ENCODE data around the gene PDZD7.

PDZD7 gene

DNA sequence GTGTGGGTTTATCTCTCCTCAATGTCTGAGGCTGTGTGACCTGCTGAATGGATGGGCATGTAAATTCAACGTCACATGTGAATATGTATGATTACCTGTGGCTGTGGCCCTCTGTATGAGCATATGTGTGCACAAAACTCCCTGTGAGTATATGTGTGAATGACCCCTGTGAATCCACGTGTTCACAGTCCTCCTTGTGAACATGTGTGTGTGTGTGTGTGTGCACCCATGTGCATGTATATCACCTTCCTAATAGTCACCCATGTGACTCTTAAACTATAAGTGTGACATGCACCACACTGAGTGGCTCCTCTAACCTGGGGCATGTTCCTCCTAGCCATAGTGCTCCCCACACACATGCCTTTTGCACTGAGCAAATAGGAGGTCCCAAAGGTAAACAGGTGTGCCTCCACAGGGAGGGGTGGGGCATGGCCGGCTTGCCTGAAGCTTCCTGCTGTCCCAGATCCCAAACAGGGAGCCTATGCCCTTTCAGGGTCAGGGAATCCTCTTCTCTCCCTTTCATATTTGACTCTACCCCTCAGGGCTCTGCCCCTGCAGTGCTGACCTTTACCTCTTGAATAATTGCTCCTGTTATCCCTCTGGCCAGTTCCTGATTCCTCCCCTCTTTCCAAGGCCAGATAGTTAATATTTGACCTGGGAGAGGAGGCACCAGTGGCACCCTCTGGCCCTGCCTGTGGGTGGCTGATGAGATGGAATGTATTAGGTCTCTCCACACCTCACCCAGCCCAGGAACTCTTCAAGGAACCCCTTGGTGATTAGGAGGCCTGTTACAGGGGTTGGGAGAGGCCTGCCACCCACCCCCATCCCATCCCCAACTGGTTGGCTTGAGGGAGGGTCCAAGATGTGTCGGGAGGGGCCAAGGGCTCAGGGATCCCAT, 59.8 kb downstream of the PDZD7 start:
- Histone ChIP-seq H3K4me3 (ENCODE audit: low read depth, low read length) (no peak overlapping the region), H3K36me3 (ENCODE audit: control insufficient read depth in 2 of 2, insufficient read depth in 1 of 2, low read length in 2 of 2) (peaks cover 0 to 4% of the 10 kb centered on the region in 2 experiments; a peak in 1 of 3 replicates), H3K9me3 (ENCODE audit: control insufficient read depth, insufficient read depth, low read depth, low read length) (no peaks in the 10 kb centered on the region), H3K27ac (ENCODE audit: extremely low read depth, low read depth, low read length) (no peak overlapping the region), H3K4me1 (ENCODE audit: control insufficient read depth, insufficient read depth, low read length) (no peaks in the 10 kb centered on the region)
- TF ChIP-seq ZNF510 (tag by site-specific recombination; IDR thresholded peaks at IDR 0.05; ENCODE audit: insufficient replicate concordance) (no peak), KLF1 (tag by site-specific recombination; IDR thresholded peaks at IDR 0.05) (peak; percentile 33; the same call in 1 of the 2 replicates), SCRT2 (tag by site-specific recombination; IDR thresholded peaks at IDR 0.05) (peak; percentile 31; the same call in 1 of the 2 replicates), ZNF664 (tag by site-specific recombination; IDR thresholded peaks at IDR 0.05) (no peak), HOXA7 (CRISPR knock-in tag; IDR thresholded peaks at IDR 0.05; ENCODE audit: borderline replicate concordance) (no peak)
- ChIA-PET POLR2A (interaction anchor here (0.6 to 0.7 kb wide), 2 partner anchors 16 to 1318 kb away, joined by 3 read pairs; partner anchors contain the start of genes MRPL43 and TWNK), CTCF (interaction anchor here (0.5 kb wide), 1 partner anchor 43 kb away, joined by 3 read pairs; no protein-coding TSS in a partner anchor)

DNA sequence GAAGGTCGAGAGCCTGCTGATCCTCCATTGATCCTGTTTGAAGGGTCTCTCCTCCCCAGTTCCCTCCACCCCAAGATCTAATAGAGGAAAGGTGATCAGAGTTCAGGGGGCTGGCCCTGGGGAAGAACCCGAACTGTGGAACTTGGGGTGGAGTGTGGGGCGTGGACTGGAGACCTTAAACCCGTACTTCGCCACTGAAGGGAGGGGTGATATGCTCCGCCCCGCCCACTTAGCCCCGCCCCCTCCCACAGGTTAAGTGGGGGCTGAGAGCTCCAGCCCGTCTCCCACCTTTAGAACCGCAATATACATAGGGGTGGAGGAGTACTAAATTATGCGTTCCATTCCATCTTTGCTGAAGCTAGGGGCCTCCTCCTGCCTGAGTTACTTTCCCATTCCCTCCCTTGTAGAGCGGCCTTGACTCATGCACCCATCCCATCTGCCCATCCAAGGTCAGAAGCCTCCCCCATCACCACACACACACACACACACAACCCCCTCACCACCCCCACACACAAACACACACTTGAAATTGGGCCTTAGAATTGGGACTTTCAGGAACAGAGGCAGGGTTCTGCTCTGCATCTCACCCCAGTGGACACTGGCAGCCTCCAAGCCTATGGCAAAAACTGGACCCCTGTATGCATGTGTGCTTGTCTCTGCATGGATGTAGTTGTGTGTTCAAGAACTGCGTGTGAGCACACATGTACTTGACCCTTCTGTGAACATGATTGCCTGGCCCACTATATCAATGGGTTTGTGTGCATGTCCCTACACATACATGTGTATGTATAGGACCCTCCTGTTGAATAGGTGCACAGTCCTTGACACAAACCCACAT, 60.6 kb downstream of the PDZD7 start:
- H3K4me3 ChIP-seq (ENCODE audit: low read depth, low read length): peak overlapping the region; percentile 53; the same call in 1 of the 2 replicates
- H3K9me3 ChIP-seq (ENCODE audit: control insufficient read depth, insufficient read depth, low read depth, low read length): no peaks in the 10 kb centered on the region
- ChIA-PET POLR2A (interaction anchor here (1.0 kb wide), 1 partner anchor 72 kb away, joined by 3 read pairs; no protein-coding TSS in a partner anchor), CTCF (interaction anchor here (0.5 to 0.8 kb wide), 3 partner anchors 36 to 119 kb away, joined by 3 to 4 read pairs (median 3); no protein-coding TSS in a partner anchor)
- H3K36me3 ChIP-seq (ENCODE audit: control insufficient read depth in 2 of 2, insufficient read depth in 1 of 2, low read length in 2 of 2): peaks cover 7 to 8% of the 10 kb centered on the region in 2 experiments; a peak in 2 of 3 replicates
- no peaks in the 10 kb centered on the region for H3K4me1 ChIP-seq (ENCODE audit: control insufficient read depth, insufficient read depth, low read length)
- H3K27ac ChIP-seq (ENCODE audit: extremely low read depth, low read depth, low read length): no peak overlapping the region
- TF ChIP-seq ZNF146 (tag by site-specific recombination; IDR thresholded peaks at IDR 0.05): no peak
- TF ChIP-seq ZNF785 (tag by site-specific recombination; IDR thresholded peaks at IDR 0.05): no peak
- TF ChIP-seq HOXC10 (CRISPR knock-in tag; IDR thresholded peaks at IDR 0.05): no peak
- TF ChIP-seq, protein P1, sequence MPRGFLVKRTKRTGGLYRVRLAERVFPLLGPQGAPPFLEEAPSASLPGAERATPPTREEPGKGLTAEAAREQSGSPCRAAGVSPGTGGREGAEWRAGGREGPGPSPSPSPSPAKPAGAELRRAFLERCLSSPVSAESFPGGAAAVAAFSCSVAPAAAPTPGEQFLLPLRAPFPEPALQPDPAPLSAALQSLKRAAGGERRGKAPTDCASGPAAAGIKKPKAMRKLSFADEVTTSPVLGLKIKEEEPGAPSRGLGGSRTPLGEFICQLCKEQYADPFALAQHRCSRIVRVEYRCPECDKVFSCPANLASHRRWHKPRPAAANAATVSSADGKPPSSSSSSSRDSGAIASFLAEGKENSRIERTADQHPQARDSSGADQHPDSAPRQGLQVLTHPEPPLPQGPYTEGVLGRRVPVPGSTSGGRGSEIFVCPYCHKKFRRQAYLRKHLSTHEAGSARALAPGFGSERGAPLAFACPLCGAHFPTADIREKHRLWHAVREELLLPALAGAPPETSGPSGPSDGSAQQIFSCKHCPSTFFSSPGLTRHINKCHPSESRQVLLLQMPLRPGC (tag by site-specific recombination; IDR thresholded peaks at IDR 0.05): no peak
- no peak for TF ChIP-seq SCRT2 (tag by site-specific recombination; IDR thresholded peaks at IDR 0.05)
- TF ChIP-seq ZNF350 (tag by site-specific recombination; IDR thresholded peaks at IDR 0.05): no peak
- no peak for TF ChIP-seq ZNF169 (tag by site-specific recombination; IDR thresholded peaks at IDR 0.05)
- TF ChIP-seq KLF1 (tag by site-specific recombination; IDR thresholded peaks at IDR 0.05): peak; percentile 42; the same call in 1 of the 2 replicates
- TF ChIP-seq YY2 (tag by site-specific recombination; IDR thresholded peaks at IDR 0.05): no peak
- peak; percentile 46 for TF ChIP-seq SP3 (tag by site-specific recombination; IDR thresholded peaks at IDR 0.05)
- TF ChIP-seq KLF8 (tag by site-specific recombination; IDR thresholded peaks at IDR 0.05): 0 out of 2 replicates have a peak, but pooled peaks have one; percentile 36
- TF ChIP-seq ZNF10 (tag by site-specific recombination; IDR thresholded peaks at IDR 0.05): no peak
- peak; percentile 40 for TF ChIP-seq SP2 (tag by site-specific recombination; IDR thresholded peaks at IDR 0.05)
- no peak for TF ChIP-seq ZNF16 (tag by site-specific recombination; IDR thresholded peaks at IDR 0.05; ENCODE audit: low read depth)
- TF ChIP-seq ZNF76 (tag by site-specific recombination; IDR thresholded peaks at IDR 0.05; ENCODE audit: borderline replicate concordance, low read depth): no peak
- TF ChIP-seq, protein P2, sequence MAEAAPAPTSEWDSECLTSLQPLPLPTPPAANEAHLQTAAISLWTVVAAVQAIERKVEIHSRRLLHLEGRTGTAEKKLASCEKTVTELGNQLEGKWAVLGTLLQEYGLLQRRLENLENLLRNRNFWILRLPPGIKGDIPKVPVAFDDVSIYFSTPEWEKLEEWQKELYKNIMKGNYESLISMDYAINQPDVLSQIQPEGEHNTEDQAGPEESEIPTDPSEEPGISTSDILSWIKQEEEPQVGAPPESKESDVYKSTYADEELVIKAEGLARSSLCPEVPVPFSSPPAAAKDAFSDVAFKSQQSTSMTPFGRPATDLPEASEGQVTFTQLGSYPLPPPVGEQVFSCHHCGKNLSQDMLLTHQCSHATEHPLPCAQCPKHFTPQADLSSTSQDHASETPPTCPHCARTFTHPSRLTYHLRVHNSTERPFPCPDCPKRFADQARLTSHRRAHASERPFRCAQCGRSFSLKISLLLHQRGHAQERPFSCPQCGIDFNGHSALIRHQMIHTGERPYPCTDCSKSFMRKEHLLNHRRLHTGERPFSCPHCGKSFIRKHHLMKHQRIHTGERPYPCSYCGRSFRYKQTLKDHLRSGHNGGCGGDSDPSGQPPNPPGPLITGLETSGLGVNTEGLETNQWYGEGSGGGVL (tag by site-specific recombination; IDR thresholded peaks at IDR 0.05): peak; percentile 58; the same call in 1 of the 2 replicates
- no peak for TF ChIP-seq ZNF843 (tag by site-specific recombination; IDR thresholded peaks at IDR 0.05)
- TF ChIP-seq FEZF1 (tag by site-specific recombination; IDR thresholded peaks at IDR 0.05): no peak
- TF ChIP-seq ZFHX2 (tag by site-specific recombination; conservative IDR thresholded peaks at IDR 0.05): peak; percentile 96
- TF ChIP-seq, protein P3, sequence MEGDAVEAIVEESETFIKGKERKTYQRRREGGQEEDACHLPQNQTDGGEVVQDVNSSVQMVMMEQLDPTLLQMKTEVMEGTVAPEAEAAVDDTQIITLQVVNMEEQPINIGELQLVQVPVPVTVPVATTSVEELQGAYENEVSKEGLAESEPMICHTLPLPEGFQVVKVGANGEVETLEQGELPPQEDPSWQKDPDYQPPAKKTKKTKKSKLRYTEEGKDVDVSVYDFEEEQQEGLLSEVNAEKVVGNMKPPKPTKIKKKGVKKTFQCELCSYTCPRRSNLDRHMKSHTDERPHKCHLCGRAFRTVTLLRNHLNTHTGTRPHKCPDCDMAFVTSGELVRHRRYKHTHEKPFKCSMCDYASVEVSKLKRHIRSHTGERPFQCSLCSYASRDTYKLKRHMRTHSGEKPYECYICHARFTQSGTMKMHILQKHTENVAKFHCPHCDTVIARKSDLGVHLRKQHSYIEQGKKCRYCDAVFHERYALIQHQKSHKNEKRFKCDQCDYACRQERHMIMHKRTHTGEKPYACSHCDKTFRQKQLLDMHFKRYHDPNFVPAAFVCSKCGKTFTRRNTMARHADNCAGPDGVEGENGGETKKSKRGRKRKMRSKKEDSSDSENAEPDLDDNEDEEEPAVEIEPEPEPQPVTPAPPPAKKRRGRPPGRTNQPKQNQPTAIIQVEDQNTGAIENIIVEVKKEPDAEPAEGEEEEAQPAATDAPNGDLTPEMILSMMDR (tag by site-specific recombination; IDR thresholded peaks at IDR 0.05): no peak
- TF ChIP-seq ZNF600 (tag by site-specific recombination; IDR thresholded peaks at IDR 0.05): 0 out of 2 replicates have a peak, but pooled peaks have one; percentile 29
- no peak for TF ChIP-seq KLF7 (tag by site-specific recombination; IDR thresholded peaks at IDR 0.05; ENCODE audit: borderline replicate concordance)
- TF ChIP-seq ZNF2 (tag by site-specific recombination; IDR thresholded peaks at IDR 0.05): no peak
- TF ChIP-seq EGR2 (tag by site-specific recombination; IDR thresholded peaks at IDR 0.05; ENCODE audit: low read depth): peak; percentile 96
- no peak for TF ChIP-seq MZF1 (tag by site-specific recombination; IDR thresholded peaks at IDR 0.05; ENCODE audit: borderline replicate concordance)
